Measurements from ENCODE around the gene CKS2.
A peak's percentile ranks its signal among the peaks of the same experiment; 100 is the strongest.
"Not testable (repeated sequence)": the region's sequence is repeated elsewhere in the genome, so short reads cannot be mapped to it uniquely, and the experiment has no call there.

The CKS2 gene

GRCh38 chr9:89342948-89343347 lies 32.0 kb downstream of the CKS2 start:
- DNase-seq, result no peak
- intact Hi-C loops (cut with DNase I), result no loop called here

GRCh38 chr9:89343812-89344211 lies 32.8 kb downstream of the CKS2 start:
- intact Hi-C loops (cut with DNase I); DNase-seq: not testable (repeated sequence)

DNA sequence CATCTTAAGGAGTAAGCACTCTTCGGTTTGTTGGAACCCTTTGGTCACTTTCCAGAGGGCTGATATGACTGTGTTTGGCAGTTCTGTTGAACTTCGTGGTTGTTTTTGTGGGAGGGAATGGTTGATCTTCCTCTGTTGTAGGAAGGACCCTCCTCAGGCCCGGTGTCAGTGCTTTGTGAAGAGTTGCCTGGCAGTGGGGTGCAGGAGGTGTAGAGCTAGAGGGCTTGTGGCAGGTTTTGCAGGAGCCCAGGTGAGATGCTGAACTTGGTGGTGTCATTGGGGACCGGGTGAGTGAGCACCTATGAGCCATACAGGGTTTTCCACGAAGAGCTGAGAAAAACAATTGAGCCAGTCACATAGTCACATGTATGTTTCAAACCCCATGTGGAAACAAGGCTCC lies 34.5 kb downstream of the CKS2 start:
- intact Hi-C loops (cut with DNase I), result no loop called here
- DNase-seq, result no peak

- intact Hi-C loops (cut with DNase I), result no loop called here
- no peak for DNase-seq
Measured at GRCh38 chr9:89346696-89347095, 35.7 kb downstream of the CKS2 start.

GRCh38 chr9:89347651-89348050 lies 36.7 kb downstream of the CKS2 start:
- intact Hi-C loops (cut with DNase I), result no loop called here
- DNase-seq, result no peak

- intact Hi-C loops (cut with DNase I), result no loop called here
Measured at GRCh38 chr9:89349607-89350006, 38.6 kb downstream of the CKS2 start.

GRCh38 chr9:89350988-89351557 lies 40.1 kb downstream of the CKS2 start:
- no peak for DNase-seq
- intact Hi-C loops (cut with DNase I), result no loop called here

More at GRCh38 chr9:89349607-89350006, 38.6 kb downstream of the CKS2 start:
- DNase-seq, result no peak

DNA sequence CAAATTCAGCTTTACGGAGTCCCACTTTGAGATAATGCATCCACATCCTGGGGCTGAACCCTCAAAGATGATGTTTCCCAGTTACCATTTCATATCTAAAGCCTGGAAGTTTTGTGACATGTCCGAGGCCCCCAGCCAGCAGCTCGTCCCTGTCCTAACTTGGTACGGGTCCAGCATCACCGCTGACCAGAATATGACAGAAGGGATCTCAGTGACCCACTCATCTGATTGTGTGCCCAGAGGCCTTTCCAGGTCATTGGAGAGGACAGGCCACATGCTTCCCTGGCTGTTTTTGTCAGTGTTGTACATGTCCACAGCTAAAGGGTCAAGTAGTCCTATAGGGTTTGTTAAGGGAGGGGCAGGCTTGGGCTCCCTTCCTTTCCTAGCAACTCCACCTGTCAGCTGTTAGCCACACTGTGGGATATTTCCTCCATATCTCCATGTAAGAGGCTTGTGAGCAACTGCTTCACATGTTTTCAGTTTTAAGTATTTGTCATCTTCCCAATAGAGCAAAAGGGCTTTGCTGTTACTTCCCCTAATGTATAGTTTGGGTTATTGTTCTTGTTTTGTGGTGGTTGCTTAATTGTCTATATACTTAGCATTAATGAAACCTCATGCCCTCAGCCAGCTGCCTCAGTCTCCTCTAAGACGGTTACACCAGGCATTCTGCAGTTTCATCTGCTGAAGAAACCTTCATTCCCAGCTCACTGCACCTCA lies 40.7 kb downstream of the CKS2 start:
- DNase-seq, result peak in 1 of 42 donors; percentile 20
- intact Hi-C loops (cut with DNase I), result no loop called here

DNA sequence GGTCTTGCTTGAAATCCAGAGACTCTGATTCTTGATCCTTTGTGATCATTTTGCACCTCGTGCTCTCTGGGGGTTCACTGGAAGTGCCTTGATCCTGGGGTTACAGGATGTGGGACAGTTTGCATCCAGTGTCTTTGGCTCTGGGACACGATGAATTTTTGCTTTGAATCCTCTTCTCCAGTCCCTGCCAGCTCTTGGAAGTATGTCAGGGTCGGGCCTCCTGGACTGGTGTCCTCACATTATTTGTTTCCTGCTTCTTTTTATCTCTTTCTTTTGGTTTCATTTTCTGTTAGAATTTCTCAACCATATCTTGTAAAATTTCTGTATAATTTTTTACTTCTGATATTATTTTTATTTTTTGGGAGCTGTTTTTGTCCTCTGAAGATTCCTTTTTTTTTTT lies 41.5 kb downstream of the CKS2 start:
- peak in 1 of 42 donors; percentile 30 for DNase-seq
- intact Hi-C loops (cut with DNase I), result no loop called here

DNA sequence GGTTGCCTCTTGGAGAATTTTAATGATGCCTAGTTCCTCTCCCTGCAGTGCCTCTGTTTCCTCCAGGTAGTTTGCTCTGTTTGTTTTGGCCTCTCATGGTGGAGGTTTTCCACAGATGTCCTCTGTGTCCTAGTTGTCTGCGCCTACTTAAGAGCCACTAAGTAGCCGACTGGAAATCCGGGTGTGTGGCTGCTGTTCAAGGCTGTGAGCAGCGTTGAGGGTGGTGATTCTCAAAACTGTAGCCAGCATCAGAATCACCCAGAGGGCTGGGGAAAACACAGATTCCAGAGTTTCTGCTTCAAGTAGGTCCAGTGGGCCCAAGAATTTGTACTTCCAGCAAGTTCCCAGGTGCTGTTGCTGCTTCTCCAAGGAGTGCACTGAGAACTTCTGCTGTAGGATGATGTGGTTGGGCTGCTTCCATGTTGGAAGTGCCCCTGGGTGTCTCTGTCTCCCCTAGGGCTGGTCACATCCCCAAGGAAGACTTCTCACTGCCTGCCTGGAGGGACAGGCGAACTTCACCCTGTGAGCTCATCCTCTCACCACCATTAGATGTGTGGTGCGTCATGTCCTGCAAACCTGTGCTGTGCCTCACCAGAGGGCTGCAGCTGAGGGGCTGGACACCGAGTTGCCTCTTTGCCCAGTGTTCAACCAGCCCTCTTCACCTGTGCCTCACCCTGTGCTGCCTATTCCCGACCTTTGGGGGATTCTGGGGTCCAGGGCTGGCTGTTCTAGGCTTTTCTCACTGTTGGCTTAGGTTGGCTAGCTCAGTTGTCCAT lies 42.1 kb downstream of the CKS2 start:
- intact Hi-C loops (cut with DNase I), result no loop called here
- DNase-seq, result peak in 1 of 42 donors; percentile 29

GRCh38 chr9:89353989-89354388 lies 43.0 kb downstream of the CKS2 start:
- intact Hi-C loops (cut with DNase I), result no loop called here
- DNase-seq, result peak in 2 of 42 donors; percentile 37 to 45

GRCh38 chr9:89354471-89354870 lies 43.5 kb downstream of the CKS2 start:
- DNase-seq, result peak in 1 of 42 donors; percentile 33
- intact Hi-C loops (cut with DNase I), result no loop called here

DNA sequence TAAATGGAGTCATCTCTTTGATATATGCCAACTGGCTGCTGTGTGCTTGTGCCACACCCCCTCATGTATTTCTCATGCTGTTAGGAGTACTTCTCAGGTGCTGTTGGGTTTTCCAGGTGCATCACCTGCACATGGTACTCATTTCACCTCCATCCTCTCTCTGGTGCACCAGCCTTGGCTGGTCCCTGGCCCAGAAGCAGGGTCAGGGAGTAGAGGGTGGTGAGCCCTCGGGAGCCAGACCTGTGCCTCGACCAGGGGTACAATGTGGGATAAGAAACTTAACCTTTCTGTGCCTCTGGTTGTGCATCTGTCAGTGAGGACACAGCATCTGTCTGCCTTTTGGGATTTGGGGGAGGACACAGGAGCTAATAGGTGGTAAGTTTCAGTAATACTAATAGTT lies 45.8 kb downstream of the CKS2 start:
- DNase-seq, result peak in 2 of 42 donors; percentile 13 to 32
- intact Hi-C loops (cut with DNase I), result no loop called here

DNA sequence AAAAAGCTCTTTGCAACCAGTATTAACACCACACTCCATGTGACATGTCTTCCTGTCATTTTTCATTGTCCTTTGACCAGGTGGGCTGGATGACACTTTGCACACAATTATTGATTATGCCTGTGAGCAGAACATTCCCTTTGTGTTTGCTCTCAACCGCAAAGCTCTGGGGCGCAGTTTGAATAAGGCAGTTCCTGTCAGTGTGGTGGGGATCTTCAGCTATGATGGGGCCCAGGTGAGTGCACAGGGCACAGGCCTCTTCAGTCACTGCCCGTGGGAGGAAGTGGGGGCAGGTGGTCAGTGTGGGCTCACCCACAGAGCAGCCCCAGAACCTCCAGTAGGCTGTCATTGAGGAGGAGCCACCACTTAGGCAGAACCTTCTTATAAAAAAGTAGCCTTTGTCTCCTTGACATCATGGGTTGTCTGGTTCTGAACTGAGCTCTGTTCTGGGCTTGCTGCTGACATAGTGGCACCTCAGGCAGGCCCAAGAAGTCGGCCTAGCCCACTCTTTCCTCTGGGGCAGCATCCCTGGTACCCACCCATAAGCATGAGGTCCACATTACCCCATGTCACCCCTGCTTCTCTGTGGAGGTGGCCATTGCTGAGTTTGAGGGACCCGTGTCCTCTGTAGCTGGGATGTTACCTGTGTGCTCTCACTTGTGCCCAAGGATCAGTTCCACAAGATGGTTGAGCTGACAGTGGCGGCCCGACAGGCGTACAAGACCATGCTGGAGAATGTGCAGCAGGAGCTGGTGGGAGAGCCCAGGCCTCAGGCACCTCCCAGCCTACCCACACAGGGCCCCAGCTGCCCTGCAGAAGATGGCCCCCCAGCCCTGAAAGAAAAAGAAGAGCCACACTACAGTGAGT lies 46.6 kb downstream of the CKS2 start:
- intact Hi-C loops (cut with DNase I), result no loop called here

GRCh38 chr9:89358376-89358916 lies 47.5 kb downstream of the CKS2 start:
- DNase-seq, result peak in 4 of 42 donors; percentile 2 to 22 (median 22)
- intact Hi-C loops (cut with DNase I), result no loop called here

More for the DNA sequence above, 46.6 kb downstream of the CKS2 start:
- DNase-seq, result peak in 5 of 42 donors; percentile 2 to 40 (median 30)

DNA sequence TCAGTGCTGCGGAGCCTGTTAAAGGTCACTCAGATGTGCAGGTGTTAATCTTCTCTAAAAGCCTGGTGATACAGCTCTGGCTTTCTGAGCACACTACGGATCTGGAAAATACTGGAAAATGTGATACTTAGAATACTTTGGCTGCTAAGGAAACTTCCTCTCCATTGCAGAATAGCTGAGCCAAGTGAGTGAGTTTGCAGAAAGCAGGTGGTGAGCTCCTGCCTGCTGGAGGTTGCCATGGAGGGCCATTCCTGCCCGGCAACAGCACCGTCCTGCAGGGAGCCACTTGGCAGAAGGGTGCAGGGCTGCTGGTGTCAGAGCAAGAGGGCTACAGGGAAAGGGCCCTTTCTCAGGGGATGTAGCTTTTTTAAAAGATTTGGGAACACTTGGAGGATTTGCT lies 48.0 kb downstream of the CKS2 start:
- intact Hi-C loops (cut with DNase I), result no loop called here
- DNase-seq, result peak in 19 of 42 donors; percentile 14 to 69 (median 42)

DNA sequence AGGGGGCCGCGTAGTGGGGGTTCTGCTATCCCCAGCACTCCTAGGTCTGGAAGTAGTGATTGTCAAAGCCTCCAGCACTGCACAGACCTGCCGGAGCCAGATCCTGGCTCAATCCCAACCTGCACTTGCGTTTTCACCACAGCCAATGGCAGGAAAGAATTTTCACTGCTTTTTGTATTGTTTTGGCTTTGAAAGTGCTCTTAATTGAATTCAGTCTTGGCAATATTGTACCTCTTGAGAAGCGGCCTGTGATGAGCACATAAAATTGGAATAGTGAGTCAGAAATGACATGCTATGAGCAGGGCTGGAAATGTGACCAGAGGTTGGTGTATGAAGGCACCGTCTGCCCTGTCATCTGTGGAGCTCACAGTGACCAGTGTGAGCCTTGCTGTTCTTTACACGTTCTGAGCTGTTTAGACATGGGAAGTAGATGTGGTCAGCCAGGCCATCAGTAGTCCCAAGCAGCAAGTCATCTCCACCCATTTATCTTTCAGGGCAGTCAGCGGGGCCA lies 48.8 kb downstream of the CKS2 start:
- intact Hi-C loops (cut with DNase I), result no loop called here
- peak in 7 of 42 donors; percentile 6 to 51 (median 13) for DNase-seq

DNA sequence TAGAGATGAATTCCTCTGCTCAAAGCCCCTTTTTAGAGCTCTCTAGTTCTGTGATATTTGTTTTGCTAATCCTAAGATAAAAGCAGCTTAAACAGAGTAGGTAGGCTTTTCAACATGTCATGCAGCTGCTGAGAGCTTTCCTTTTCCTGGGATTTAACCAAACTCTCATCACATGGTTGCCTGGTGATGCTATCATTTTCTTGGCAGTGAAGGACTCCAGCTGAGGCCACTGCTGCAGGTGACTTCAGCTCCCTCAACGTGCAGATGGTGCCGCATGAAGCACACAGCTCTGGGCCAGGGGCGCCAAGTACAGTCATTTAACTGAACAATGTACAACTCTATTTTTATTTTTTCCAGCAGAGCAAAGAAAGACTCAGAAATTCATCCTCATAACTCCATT lies 49.5 kb downstream of the CKS2 start:
- intact Hi-C loops (cut with DNase I), result no loop called here
- DNase-seq, result peak in 10 of 42 donors; percentile 8 to 51 (median 20)

- DNase-seq, result peak in 8 of 42 donors; percentile 2 to 40 (median 8)
- intact Hi-C loops (cut with DNase I), result no loop called here
Measured at GRCh38 chr9:89361031-89361430, 50.0 kb downstream of the CKS2 start.

Measured in head of caudate nucleus (tissue), 42 donors.